H9 (cell line): Measurements from ENCODE around the gene WDR44. TPM values are rescaled to one million over a fixed set of nuclear protein-coding genes. Genes with fewer than 3 reads are reported as not detected.

Experiments
- DNase-seq: peaks from one replicate; pipeline ENCODE4 v3.0.0-alpha.2; 2017
- H2AFZ ChIP-seq: one replicate; pipeline ENCODE4 v1.6.1; 2013; ENCODE audit warnings: mild to moderate bottlenecking, low read length, control low read depth, moderate library complexity
- H2AK5ac ChIP-seq: 2 replicates; pipeline ENCODE4 v1.6.1; 2013; ENCODE audit warnings: low read length, control low read depth, mixed read lengths; ENCODE audit not compliant: insufficient read length
- H2BK120ac ChIP-seq: one replicate; pipeline ENCODE4 v1.6.1; 2013; ENCODE audit warnings: low read depth, mild to moderate bottlenecking, low read length, control low read depth, inconsistent platforms; ENCODE audit not compliant: poor library complexity, severe bottlenecking
- H2BK12ac ChIP-seq: 2 replicates; pipeline ENCODE4 v1.6.1; 2013; ENCODE audit warnings: low read length, control low read depth, mixed read lengths, low read depth; ENCODE audit not compliant: insufficient read length
- H2BK15ac ChIP-seq: 2 replicates; pipeline ENCODE4 v1.6.1; 2013; ENCODE audit warnings: low read depth, low read length, control low read depth
- H2BK20ac ChIP-seq: one replicate; pipeline ENCODE4 v1.6.1; 2013; ENCODE audit warnings: low read depth, mild to moderate bottlenecking, low read length, control low read depth, inconsistent platforms; ENCODE audit not compliant: poor library complexity, severe bottlenecking
- H2BK5ac ChIP-seq: 2 replicates; pipeline ENCODE4 v1.6.1; 2013; ENCODE audit warnings: low read length, control low read depth, mixed read lengths; ENCODE audit not compliant: insufficient read length
- H3K14ac ChIP-seq: 2 replicates; pipeline ENCODE4 v1.6.1; 2013; ENCODE audit warnings: low read length, control low read depth; ENCODE audit not compliant: insufficient read depth
- H3K18ac ChIP-seq: 2 replicates; pipeline ENCODE4 v1.6.1; 2013; ENCODE audit warnings: low read depth, mild to moderate bottlenecking, mixed read lengths, low read length, control low read depth; ENCODE audit not compliant: insufficient read length
- H3K23ac ChIP-seq: 2 replicates; pipeline ENCODE4 v1.6.1; 2013; ENCODE audit warnings: low read length, control low read depth, mixed read lengths, low read depth; ENCODE audit not compliant: insufficient read length
- H3K23me2 ChIP-seq: 2 replicates; pipeline ENCODE4 v1.6.1; 2013; ENCODE audit warnings: low read depth, mild to moderate bottlenecking, mixed read lengths, low read length, control low read depth; ENCODE audit not compliant: insufficient read length, poor library complexity, severe bottlenecking
- H3K27ac ChIP-seq: 2 replicates; pipeline ENCODE4 v1.5.1; 2013; ENCODE audit warnings: low read length, control low read depth, mixed read lengths, low read depth; ENCODE audit not compliant: insufficient read length
- H3K27me3 ChIP-seq: 2 replicates; pipeline ENCODE4 v1.6.1; 2013; ENCODE audit warnings: low read length, control low read depth, inconsistent platforms; ENCODE audit not compliant: insufficient read depth
- H3K4ac ChIP-seq: 2 replicates; pipeline ENCODE4 v1.6.1; 2013; ENCODE audit warnings: low read depth, mild to moderate bottlenecking, control low read depth, inconsistent platforms, low read length, moderate library complexity
- H3K4me1 ChIP-seq: 2 replicates; pipeline ENCODE4 v1.6.1; 2013; ENCODE audit warnings: low read length, control low read depth, inconsistent platforms; ENCODE audit not compliant: insufficient read depth
- H3K4me2 ChIP-seq: 2 replicates; pipeline ENCODE4 v1.6.1; 2013; ENCODE audit warnings: low read length, control low read depth, mixed read lengths; ENCODE audit not compliant: insufficient read length, insufficient read depth
- H3K56ac ChIP-seq: 2 replicates; pipeline ENCODE4 v1.6.1; 2013; ENCODE audit warnings: low read depth, mild to moderate bottlenecking, mixed read lengths, low read length, control low read depth; ENCODE audit not compliant: insufficient read length
- H3K79me1 ChIP-seq: 2 replicates; pipeline ENCODE4 v1.6.1; 2013; ENCODE audit warnings: low read depth, mild to moderate bottlenecking, moderate library complexity, low read length, control low read depth, inconsistent platforms; ENCODE audit not compliant: insufficient read depth, poor library complexity, severe bottlenecking
- H3K79me2 ChIP-seq: 2 replicates; pipeline ENCODE4 v1.6.1; 2013; ENCODE audit warnings: low read length, control low read depth, inconsistent platforms; ENCODE audit not compliant: insufficient read depth
- H3K9ac ChIP-seq: 2 replicates; pipeline ENCODE4 v1.6.1; 2013; ENCODE audit warnings: low read length, control low read depth, mixed read lengths; ENCODE audit not compliant: insufficient read length; ENCODE audit errors: extremely low read depth
- H3K9me3 ChIP-seq: one replicate; pipeline ENCODE4 v1.6.1; 2013; ENCODE audit warnings: low read depth, low read length, inconsistent platforms; ENCODE audit not compliant: control insufficient read depth
- H3T11ph ChIP-seq: one replicate; pipeline ENCODE4 v1.6.1; 2013; ENCODE audit warnings: mild to moderate bottlenecking, low read length, control low read depth, inconsistent platforms
- H4K20me1 ChIP-seq: one replicate; pipeline ENCODE4 v1.6.1; 2013; ENCODE audit not compliant: control insufficient read depth, insufficient read length, insufficient read depth
- H4K5ac ChIP-seq: 2 replicates; pipeline ENCODE4 v1.6.1; 2013; ENCODE audit warnings: low read depth, mild to moderate bottlenecking, mixed read lengths, low read length, control low read depth; ENCODE audit not compliant: insufficient read length
- H4K8ac ChIP-seq: replicated peaks from 2 replicates; pipeline ENCODE4 v1.6.1; 2013; ENCODE audit warnings: low read length, control low read depth, mixed read lengths, low read depth; ENCODE audit not compliant: insufficient read length
- H4K91ac ChIP-seq: 2 replicates; pipeline ENCODE4 v1.6.1; 2013; ENCODE audit warnings: low read depth, mild to moderate bottlenecking, moderate library complexity, mixed read lengths, low read length, control low read depth; ENCODE audit not compliant: insufficient read length
- H3K27ac Mint-ChIP-seq, 3 experiments: 2 replicates in 2 of 3; 3 replicates in 1 of 3; pipeline ENCODE4 v1.8.0; 2020 to 2021; ENCODE audit warnings: mixed read lengths in 3 of 3, mild to moderate bottlenecking in 1 of 3, moderate library complexity in 1 of 3
- H3K27me3 Mint-ChIP-seq: 2 replicates; pipeline ENCODE4 v1.8.0; 2021; ENCODE audit warnings: low read depth, mild to moderate bottlenecking, moderate library complexity, mixed read lengths
- H3K36me3 Mint-ChIP-seq, 3 experiments: 2 replicates in 2 of 3; 3 replicates in 1 of 3; pipeline ENCODE4 v1.8.0; 2020 to 2021; ENCODE audit warnings: low read depth in 3 of 3, mixed read lengths in 3 of 3; ENCODE audit not compliant: insufficient read depth in 1 of 3
- H3K4me1 Mint-ChIP-seq, 2 experiments: 2 replicates each; pipeline ENCODE4 v1.8.0; 2020; ENCODE audit warnings: mixed read lengths in 2 of 2
- H3K4me3 Mint-ChIP-seq, 2 experiments: 2 replicates in 1 of 2; 3 replicates in 1 of 2; pipeline ENCODE4 v1.8.0; 2020 to 2021; ENCODE audit warnings: mild to moderate bottlenecking in 2 of 2, mixed read lengths in 2 of 2, moderate library complexity in 1 of 2
- H3K9me3 Mint-ChIP-seq, 2 experiments: 2 replicates in 1 of 2; 3 replicates in 1 of 2; pipeline ENCODE4 v1.8.0; 2020; ENCODE audit warnings: mild to moderate bottlenecking in 2 of 2, mixed read lengths in 2 of 2, moderate library complexity in 1 of 2
- CTCF ChIP-seq: fragments of 200-600 bp; sonication (generic); conservative IDR thresholded peaks from 3 replicates; pipeline ENCODE4 v1.8.0; 2021; ENCODE audit warnings: antibody characterized with exemption, mild to moderate bottlenecking
- WGBS: extraction: QIAGEN DNeasy Blood & Tissue Kit; methylation state at CpG from one replicate; pipeline ENCODE4 v1.1.7; 2013; ENCODE audit warnings: missing lambda C conversion rate, low lambda C conversion rate, mixed read lengths; ENCODE audit not compliant: insufficient read length; ENCODE audit errors: extremely low coverage; 5-methylcytosine and 5-hydroxymethylcytosine counted together
- total RNA-seq: library from RNA; stranded (reverse); gene quantifications from 2 replicates; pipeline ENCODE4 v1.2.1, GENCODE V29; 2021

Gene WDR44
- total RNA-seq, 1 experiment from 2014 or later: 29.6 TPM

GRCh38 chrX:118347131-118347530 lies 1.2 kb downstream of the WDR44 start:
- Histone ChIP-seq H2AFZ (no peak overlapping the region), H3K23ac (no peak overlapping the region), H3K9me3 (peaks cover 12% of the 10 kb centered on the region), H4K91ac (no peak overlapping the region), H3T11ph (no peak overlapping the region), H3K79me2 (peaks cover 17% of the 10 kb centered on the region; the same call in 1 of the 2 replicates), H2BK12ac (no peak overlapping the region), H4K8ac (no peak overlapping the region), H3K4me2 (peak overlapping the region; percentile 93), H2BK120ac (no peak overlapping the region), H3K27ac (no peak overlapping the region), H2BK15ac (no peak overlapping the region), H3K9ac (peak overlapping the region; percentile 83), H3K23me2 (peaks cover 4% of the 10 kb centered on the region), H2BK5ac (no peak overlapping the region), H4K20me1 (no peaks in the 10 kb centered on the region), H4K5ac (no peak overlapping the region), H3K56ac (no peak overlapping the region), H3K14ac (no peak overlapping the region), H3K27me3 (no peaks in the 10 kb centered on the region), H2BK20ac (no peak overlapping the region), H2AK5ac (no peak overlapping the region), H3K4ac (no peak overlapping the region), H3K4me1 (no peaks in the 10 kb centered on the region; the same call in 1 of the 2 replicates), H3K79me1 (no peaks in the 10 kb centered on the region), H3K18ac (no peak overlapping the region)
- no peak for DNase-seq
- TF ChIP-seq CTCF: no peak
- peaks cover 0 to 2% (median 0%) of the 10 kb centered on the region in 3 experiments; a peak in 2 of 7 replicates for H3K36me3 Mint-ChIP-seq
- no peaks in the 10 kb centered on the region for H3K9me3 Mint-ChIP-seq
- peak overlapping the region; percentile 92 to 99 for H3K4me3 Mint-ChIP-seq
- peaks cover 15 to 46% of the 10 kb centered on the region in 2 experiments for H3K4me1 Mint-ChIP-seq
- WGBS: no CpG with 5 or more reads among the region's 11 CpGs
- peak overlapping the region in 2 of 3 experiments; percentile 39 to 98; a peak in 4 of 7 replicates for H3K27ac Mint-ChIP-seq
- H3K27me3 Mint-ChIP-seq: no peaks in the 10 kb centered on the region
